Spleen (tissue), 11 donors: ENCODE measurements around the gene PTGS1. TPM values are rescaled to one million over a fixed set of nuclear protein-coding genes. Genes with fewer than 3 reads are reported as not detected.

Experiments used
- DNase-seq: peaks from one replicate; pipeline ENCODE4 v3.0.0-alpha.2; 2020
- H3K27ac ChIP-seq, 8 donors: fragments of 200-600 bp; sonication (generic) in 7 of 8; 1 replicate in 4 of 8; 2 replicates in 4 of 8; pipeline versions ENCODE4 v1.5.0 to v1.8.0; 2016 to 2021; ENCODE audit warnings: inconsistent platforms in 4 of 8, mild to moderate bottlenecking in 4 of 8, moderate library complexity in 1 of 8
- H3K27me3 ChIP-seq, 7 donors: fragments of 200-600 bp; sonication (generic) in 6 of 7; replicated peaks in 1 of 7; 1 replicate in 4 of 7; 2 replicates in 3 of 7; pipeline versions ENCODE4 v1.5.0 to v1.8.0; 2016 to 2021; ENCODE audit warnings: inconsistent platforms in 3 of 7, mild to moderate bottlenecking in 1 of 7
- H3K36me3 ChIP-seq, 6 donors: fragments of 200-600 bp; sonication (generic) in 5 of 6; 1 replicate in 4 of 6; 2 replicates in 2 of 6; pipeline versions ENCODE4 v1.5.0 to v1.8.0; 2016 to 2021; ENCODE audit warnings: inconsistent platforms in 2 of 6
- H3K4me1 ChIP-seq, 6 donors: fragments of 200-600 bp; sonication (generic) in 5 of 6; 1 replicate in 3 of 6; 2 replicates in 3 of 6; pipeline versions ENCODE4 v1.5.0 to v1.8.0; 2016 to 2021; ENCODE audit warnings: inconsistent platforms in 3 of 6
- H3K4me3 ChIP-seq, 8 donors: fragments of 200-600 bp; sonication (generic) in 7 of 8; 1 replicate in 4 of 8; 2 replicates in 4 of 8; pipeline versions ENCODE4 v1.5.0 to v1.8.0; 2016 to 2021; ENCODE audit warnings: inconsistent platforms in 4 of 8, mild to moderate bottlenecking in 4 of 8, moderate library complexity in 2 of 8
- H3K9me3 ChIP-seq, 8 donors: fragments of 200-600 bp; sonication (generic) in 7 of 8; 1 replicate in 4 of 8; 2 replicates in 4 of 8; pipeline versions ENCODE4 v1.5.0 to v1.8.0; 2016 to 2021; ENCODE audit warnings: inconsistent platforms in 4 of 8
- CTCF ChIP-seq, 11 experiments: fragments of 200-600 bp in 7 of 11; fragments of 450-650 bp in 4 of 11; sonication (generic) in 4 of 11; IDR thresholded peaks in 8 of 11; conservative IDR thresholded peaks in 3 of 11; 1 replicate in 7 of 11; 2 replicates in 4 of 11; pipeline versions ENCODE4 v1.4.0 to v1.8.0; 2016 to 2021; ENCODE audit warnings: antibody characterized with exemption in 11 of 11, inconsistent platforms in 4 of 11, mild to moderate bottlenecking in 1 of 11
- POLR2A ChIP-seq, 3 donors: fragments of 450-650 bp; IDR thresholded peaks; one replicate each; pipeline ENCODE4 v1.5.1; 2017; ENCODE audit warnings: antibody characterized with exemption in 3 of 3, mild to moderate bottlenecking in 1 of 3
- POLR2AphosphoS5 ChIP-seq, 3 donors: sonication (generic); formaldehyde crosslinking; IDR thresholded peaks; one replicate each; pipeline ENCODE4 v1.5.1; 2017; ENCODE audit warnings: antibody characterized with exemption in 3 of 3
- WGBS, 5 donors: extraction: QIAGEN DNeasy Blood & Tissue Kit in 3 of 5; methylation state at CpG; one replicate each; pipeline versions ENCODE4 v1.1.5 to v1.1.7; 2013 to 2018; 5-methylcytosine and 5-hydroxymethylcytosine counted together
- intact Hi-C: fragments of 100-400 bp; cut with DNase I; formaldehyde crosslinking; loops from one replicate; pipeline ENCODE4 v1.15.0; 2023; ENCODE audit warnings: low total_unique reads
- polyA plus RNA-seq, 3 donors: library from polyadenylated mRNA; stranded (reverse); fragments of 200-250 nt; gene quantifications; one replicate each; pipeline ENCODE4 v1.2.1, GENCODE V29; 2013
- total RNA-seq, 7 donors: library from RNA; depleted of rRNA in 3 of 7; stranded (reverse); fragments of >200 nt in 3 of 7; fragmentation: NEBNext Ultra II Directional in 4 of 7; extraction: Animal tissue kit (Norgen Biotek cat#: 25700) in 4 of 7; gene quantifications; one replicate each; pipeline versions ENCODE4 v1.1.0 to v1.2.1, GENCODE V29; 2016 to 2021
- donor health status: healthy with polysubstance abuse.
- donor health status: DM: no; HTN: no; CAD: no; lungs with moderate emphysema.
- donor health status: DM: no; HTN: no; CAD: no.
- donor health status: Bipolar disorder and iron deficiency.
- donor health status: healthy.
- donor health status: DM: no; HTN: no; CAD: no.
- donor health status: DM: yes; HTN: yes; CAD: no.

Gene PTGS1
- total and polyA plus RNA-seq, 10 donors = 2.8 to 18.6 (median 13.9) TPM

GRCh38 chr9:122367774-122368460 is 2.9 kb upstream of the PTGS1 start:
- no peak overlapping the region for H3K4me3 ChIP-seq
- intact Hi-C loops = no loop called here
- WGBS, 5 donors = 87 to 93% (median 89%) methylated on average over 6 of the region's 6 CpGs
- DNase-seq = peak; percentile 47
- TF ChIP-seq POLR2A (IDR thresholded peaks at IDR 0.05) (no peak), CTCF (IDR thresholded peaks at IDR 0.05 in 8 of 11, conservative IDR thresholded peaks at IDR 0.05 in 3 of 11) (no peak), POLR2AphosphoS5 (IDR thresholded peaks at IDR 0.05) (no peak)
- H3K36me3 ChIP-seq = no peaks in the 10 kb centered on the region
- H3K27ac ChIP-seq = no peak overlapping the region
- peaks cover 7 to 30% (median 20%) of the 10 kb centered on the region in 6 donors for H3K4me1 ChIP-seq
- no peaks in the 10 kb centered on the region for H3K9me3 ChIP-seq
- peaks cover 0 to 21% (median 0%) of the 10 kb centered on the region in 7 donors for H3K27me3 ChIP-seq

- peaks cover 0 to 24% (median 0%) of the 10 kb centered on the region in 7 donors for H3K27me3 ChIP-seq
- no peaks in the 10 kb centered on the region for H3K9me3 ChIP-seq
- WGBS, 5 donors = 94 to 100% (median 100%) methylated on average over 1 of the region's 1 CpG
- no peak overlapping the region for H3K27ac ChIP-seq
- no peaks in the 10 kb centered on the region for H3K36me3 ChIP-seq
- no peak overlapping the region for H3K4me3 ChIP-seq
- DNase-seq = peak; percentile 41
- H3K4me1 ChIP-seq = peaks cover 7 to 38% (median 20%) of the 10 kb centered on the region in 6 donors
- intact Hi-C loops = no loop called here
- TF ChIP-seq POLR2A (IDR thresholded peaks at IDR 0.05) (no peak), CTCF (IDR thresholded peaks at IDR 0.05 in 8 of 11, conservative IDR thresholded peaks at IDR 0.05 in 3 of 11) (no peak), POLR2AphosphoS5 (IDR thresholded peaks at IDR 0.05) (no peak)
Observed at GRCh38 chr9:122368642-122369041, 2.2 kb upstream of the PTGS1 start.

GRCh38 chr9:122370303-122370702 is 521 bp upstream of the PTGS1 start:
- Histone ChIP-seq H3K27ac (peak overlapping the region in 6 of 8 donors; percentile 29 to 78 (median 68)), H3K4me3 (peak overlapping the region; percentile 30 to 69 (median 51)), H3K9me3 (no peaks in the 10 kb centered on the region), H3K36me3 (no peaks in the 10 kb centered on the region), H3K27me3 (peaks cover 0 to 24% (median 0%) of the 10 kb centered on the region in 7 donors), H3K4me1 (peaks cover 7 to 45% (median 21%) of the 10 kb centered on the region in 6 donors)
- intact Hi-C loops = no loop called here
- TF ChIP-seq CTCF (IDR thresholded peaks at IDR 0.05 in 8 of 11, conservative IDR thresholded peaks at IDR 0.05 in 3 of 11) (no peak), POLR2A (IDR thresholded peaks at IDR 0.05) (no peak), POLR2AphosphoS5 (IDR thresholded peaks at IDR 0.05) (no peak)
- peak; percentile 84 for DNase-seq
- WGBS, 5 donors = 30 to 53% (median 43%) methylated on average over 5 of the region's 5 CpGs

GRCh38 chr9:122371846-122372245 is 1.0 kb downstream of the PTGS1 start:
- no peaks in the 10 kb centered on the region for H3K9me3 ChIP-seq
- peaks cover 11 to 61% (median 35%) of the 10 kb centered on the region in 6 donors for H3K4me1 ChIP-seq
- no peak for TF ChIP-seq CTCF (IDR thresholded peaks at IDR 0.05 in 8 of 11, conservative IDR thresholded peaks at IDR 0.05 in 3 of 11)
- TF ChIP-seq POLR2A (IDR thresholded peaks at IDR 0.05) = no peak
- no peak for TF ChIP-seq POLR2AphosphoS5 (IDR thresholded peaks at IDR 0.05)
- H3K36me3 ChIP-seq = no peaks in the 10 kb centered on the region
- H3K27me3 ChIP-seq = peaks cover 0 to 24% (median 0%) of the 10 kb centered on the region in 7 donors
- H3K27ac ChIP-seq = no peak overlapping the region
- intact Hi-C loops = no loop called here
- DNase-seq = peak; percentile 33
- WGBS, 5 donors = 83 to 96% (median 90%) methylated on average over 8 of the region's 8 CpGs
- H3K4me3 ChIP-seq = peak overlapping the region in 2 of 8 donors; percentile 55 to 69
